Heart right ventricle (tissue), 16 donors: ENCODE data around the gene CSRP1. TPM values are rescaled to one million over a fixed set of nuclear protein-coding genes. Genes with fewer than 3 reads are reported as not detected.
A peak's percentile ranks its signal among the peaks of the same experiment; 100 is the strongest.
"Not testable (repeated sequence)": the region's sequence is repeated elsewhere in the genome, so short reads cannot be mapped to it uniquely, and the experiment has no call there.

Experiments
- ATAC-seq, 8 donors: fragments of 200-7000 bp; cut with Tn5 transposase; one replicate each; pipeline ENCODE4 v1.9.1; 2020; ENCODE audit warnings: mild to moderate bottlenecking in 8 of 8, moderate library complexity in 8 of 8, moderate number of reproducible peaks in 1 of 8
- DNase-seq, 2 donors: peaks; one replicate each; pipeline ENCODE4 v3.0.0-alpha.2; 2020
- H3K27ac ChIP-seq, 10 donors: fragments of 200-600 bp; sonication (generic) in 2 of 10; one replicate each; pipeline versions ENCODE4 v1.5.0 to v1.8.0; 2020 to 2022; ENCODE audit warnings: mild to moderate bottlenecking in 3 of 10
- H3K27me3 ChIP-seq, 7 donors: fragments of 200-600 bp; one replicate each; pipeline ENCODE4 v1.8.0; 2021 to 2022; ENCODE audit warnings: mild to moderate bottlenecking in 2 of 7
- H3K36me3 ChIP-seq, 9 donors: fragments of 200-600 bp; sonication (generic) in 1 of 9; one replicate each; pipeline versions ENCODE4 v1.5.0 to v1.8.0; 2020 to 2022; ENCODE audit warnings: mild to moderate bottlenecking in 2 of 9
- H3K4me1 ChIP-seq, 9 donors: fragments of 200-600 bp; sonication (generic) in 1 of 9; one replicate each; pipeline versions ENCODE4 v1.5.0 to v1.8.0; 2020 to 2022; ENCODE audit warnings: mild to moderate bottlenecking in 4 of 9
- H3K4me3 ChIP-seq, 10 donors: fragments of 200-600 bp; sonication (generic) in 2 of 10; one replicate each; pipeline versions ENCODE4 v1.5.0 to v1.8.0; 2020 to 2022; ENCODE audit warnings: mild to moderate bottlenecking in 7 of 10, moderate library complexity in 2 of 10
- H3K9me3 ChIP-seq, 11 donors: fragments of 200-600 bp in 10 of 11; sonication (generic) in 2 of 11; one replicate each; pipeline versions ENCODE4 v1.5.0 to v1.8.0; 2013 to 2022; ENCODE audit warnings: mild to moderate bottlenecking in 2 of 11, control low read depth in 1 of 11, moderate library complexity in 1 of 11
- CTCF ChIP-seq, 9 donors: fragments of 200-600 bp; sonication (generic) in 2 of 9; IDR thresholded peaks; one replicate each; pipeline versions ENCODE4 v1.5.0 to v1.8.0; 2021 to 2022; ENCODE audit warnings: antibody characterized with exemption in 9 of 9, mild to moderate bottlenecking in 5 of 9, moderate library complexity in 1 of 9
- WGBS, 2 donors: extraction: QIAGEN DNeasy Blood & Tissue Kit; methylation state at CpG; one replicate each; pipeline ENCODE4 v1.1.7; 2013; ENCODE audit warnings: inconsistent platforms in 1 of 2; 5-methylcytosine and 5-hydroxymethylcytosine counted together
- intact Hi-C, 10 donors: fragments of 100-400 bp; cut with DNase I; formaldehyde crosslinking; loops; one replicate each; pipeline versions ENCODE4 v1.11.1 to v1.14.2; 2022
- polyA plus RNA-seq, 2 donors: library from polyadenylated mRNA; stranded (reverse); fragments of 200-250 nt; gene quantifications; one replicate each; pipeline ENCODE4 v1.2.3, GENCODE V29; 2013
- total RNA-seq, 10 donors: library from RNA; stranded (reverse); fragmentation: NEBNext Ultra II Directional in 3 of 10; extraction: Animal tissue kit (Norgen Biotek cat#: 25700) in 3 of 10; gene quantifications; one replicate each; pipeline versions ENCODE4 v1.2.1 to v1.2.4, GENCODE V29; 2021 to 2023
- donor health status: Arrhythmogenic right ventricular cardiomyopathy.
- donor health status: ischemic (EF 13 %, LVEDD 7.1; RV severe dilation, severe dysfunction).
- donor health status: healthy with polysubstance abuse.
- donor health status: DM: no; HTN: yes; CAD: no.
- donor health status: DM: no; HTN: no; CAD: no.
- donor health status: ischemic (EF 25% LVEDD 6.9; RV normal size, moderate dysfunction).
- donor health status: ischemic (EF 25% LVEDD 5.7; RV mildly dilated, moderate dysfunction).
- donor health status: healthy.
- donor health status: DM: yes; HTN: yes; CAD: no.
- donor health status: Ischemic cardiomyopathy.
- donor health status: ischemic (EF 35%, LVEDD 5.7; RV mildly dilated, moderate dysfunction).
- donor health status: nonischemic (EF 11% LVEDD 7.7; RV severe dilation, severe dysfunction).
- donor health status: DM: yes; HTN: yes; CAD: no.
- donor health status: PGD.
- donor health status: ischemic (EF 29% LVEDD 5.4; RV normal size, mild dysfunction).
- donor health status: nonischemic (EF 23%, LVEDD 6.1; RV moderate dilation, normal function).

The CSRP1 gene
- total and polyA plus RNA-seq, 12 donors, result 48.1 to 104 (median 67.7) TPM

- Histone ChIP-seq H3K36me3 (peaks cover 0 to 77% (median 5%) of the 10 kb centered on the region in 9 donors), H3K27me3 (no peaks in the 10 kb centered on the region), H3K9me3 (no peaks in the 10 kb centered on the region), H3K4me3 (no peak overlapping the region), H3K27ac (peak overlapping the region in 6 of 10 donors; percentile 7 to 82 (median 50)), H3K4me1 (peaks cover 18 to 98% (median 87%) of the 10 kb centered on the region in 9 donors)
- intact Hi-C loops, result no loop called here
- no peak for TF ChIP-seq CTCF (IDR thresholded peaks at IDR 0.05)
- peak in 6 of 8 donors; percentile 22 to 37 (median 26) for ATAC-seq
- 29 to 39% methylated on average over 15 of the region's 15 CpGs for WGBS, 2 donors
- peak in 1 of 2 donors; percentile 45 for DNase-seq
These were observed 12.9 kb downstream of the CSRP1 start for GRCh38 chr1:201493757-201494617.

- H3K4me3 ChIP-seq, H3K27me3 ChIP-seq, H3K9me3 ChIP-seq, ATAC-seq, intact Hi-C loops: not testable (repeated sequence)
- 86 to 93% methylated on average over 3 of the region's 3 CpGs for WGBS, 2 donors
- Histone ChIP-seq H3K4me1 (peaks cover 18 to 99% (median 87%) of the 10 kb centered on the region in 9 donors), H3K36me3 (peaks cover 0 to 77% (median 5%) of the 10 kb centered on the region in 9 donors), H3K27ac (peak overlapping the region in 6 of 10 donors; percentile 8 to 82 (median 44))
- peak in 1 of 2 donors; percentile 5 for DNase-seq
These were observed 13.8 kb downstream of the CSRP1 start for GRCh38 chr1:201493026-201493656.

- 53 to 56% methylated on average over 3 of the region's 3 CpGs for WGBS, 2 donors
- peaks cover 18 to 98% (median 86%) of the 10 kb centered on the region in 9 donors for H3K4me1 ChIP-seq
- H3K4me3 ChIP-seq, result no peak overlapping the region
- ATAC-seq (peak in 1 of 8 donors; percentile 16), DNase-seq (peak in 1 of 2 donors; percentile 35)
- no peak for TF ChIP-seq CTCF (IDR thresholded peaks at IDR 0.05)
- no peaks in the 10 kb centered on the region for H3K9me3 ChIP-seq
- H3K27me3 ChIP-seq, result no peaks in the 10 kb centered on the region
- intact Hi-C loops, result no loop called here
- peaks cover 0 to 81% (median 5%) of the 10 kb centered on the region in 9 donors for H3K36me3 ChIP-seq
- H3K27ac ChIP-seq, result peak overlapping the region in 9 of 10 donors; percentile 5 to 82 (median 31)
These were observed 14.9 kb downstream of the CSRP1 start for GRCh38 chr1:201491896-201492511.

GRCh38 chr1:201490708-201491131 lies 16.2 kb downstream of the CSRP1 start:
- Histone ChIP-seq H3K4me1 (peaks cover 18 to 93% (median 83%) of the 10 kb centered on the region in 9 donors), H3K9me3 (no peaks in the 10 kb centered on the region), H3K4me3 (no peak overlapping the region), H3K27me3 (no peaks in the 10 kb centered on the region), H3K36me3 (peaks cover 0 to 88% (median 5%) of the 10 kb centered on the region in 9 donors), H3K27ac (peak overlapping the region in 4 of 10 donors; percentile 20 to 74 (median 36))
- no peak for TF ChIP-seq CTCF (IDR thresholded peaks at IDR 0.05)
- intact Hi-C loops, result no loop called here
- no peak for ATAC-seq
- no peak for DNase-seq
- 35 to 44% methylated on average over 3 of the region's 3 CpGs for WGBS, 2 donors
